ENCODE data around the gene ADGRD1. TPM values are rescaled to one million over a fixed set of nuclear protein-coding genes. Genes with fewer than 3 reads are reported as not detected.

The ADGRD1 gene
- total and polyA plus RNA-seq, 2 of the 8 experiments (the other 6 are each of a cell fraction or from before 2014, with no cell fraction given) = 0.36 to 0.48 TPM

GRCh38 chr12:131054345-131055092 is 100.8 kb downstream of the ADGRD1 start:
- Histone ChIP-seq H2BK5ac (ENCODE audit: low read depth, low read length) (no peak overlapping the region), H4K91ac (replicated peaks; ENCODE audit: insufficient read length, low read length) (no peak overlapping the region), H2AK5ac (ENCODE audit: low read depth, low read length) (no peak overlapping the region), H3K36me3 (ENCODE audit: control insufficient read depth in 2 of 4, insufficient read depth in 4 of 4, low read length in 3 of 4) (no peaks in the 10 kb centered on the region), H3K4me1 (replicated peaks in 1 of 4; ENCODE audit: control insufficient read depth in 3 of 4, insufficient read depth in 4 of 4, low read length in 3 of 4) (no peaks in the 10 kb centered on the region), H4K8ac (ENCODE audit: extremely low read depth, insufficient read depth, low read length) (no peak overlapping the region), H3K9ac (replicated peaks in 1 of 4; ENCODE audit: extremely low read depth in 1 of 4, low read depth in 3 of 4, low read length in 3 of 4) (no peak overlapping the region), H3K9me3 (ENCODE audit: insufficient read depth in 2 of 2, low read depth in 1 of 2, low read length in 1 of 2) (no peaks in the 10 kb centered on the region), H2BK20ac (ENCODE audit: low read length) (no peak overlapping the region), H3K14ac (ENCODE audit: insufficient read length) (no peak overlapping the region), H4K20me1 (replicated peaks in 1 of 2; ENCODE audit: control insufficient read depth in 1 of 2, insufficient read depth in 2 of 2, low read length in 2 of 2) (no peaks in the 10 kb centered on the region), H2BK12ac (ENCODE audit: low read depth, low read length) (no peak overlapping the region), H2BK120ac (replicated peaks; ENCODE audit: low read depth, low read length) (no peak overlapping the region), H3K27ac (ENCODE audit: low read depth, low read length) (no peak overlapping the region), H3K23me2 (ENCODE audit: low read depth, low read length) (no peaks in the 10 kb centered on the region), H3K27me3 (replicated peaks in 1 of 4; ENCODE audit: control insufficient read depth in 3 of 4, extremely low read depth in 1 of 4, insufficient read depth in 3 of 4, low read length in 3 of 4) (no peaks in the 10 kb centered on the region), H3K79me1 (ENCODE audit: low read depth, low read length) (no peaks in the 10 kb centered on the region), H2AFZ (ENCODE audit: low read length) (0 out of 2 replicates have a peak overlapping the region, but pooled peaks have one; percentile 38), H3K4ac (replicated peaks; ENCODE audit: insufficient read length, low read depth, low read length) (no peak overlapping the region), H3K56ac (replicated peaks; ENCODE audit: insufficient read length, low read depth, low read length) (no peak overlapping the region), H3K4me3 (ENCODE audit: extremely low read depth in 1 of 4, insufficient read depth in 2 of 4, low read depth in 3 of 4, low read length in 4 of 4) (no peak overlapping the region), H3K79me2 (ENCODE audit: control insufficient read depth in 1 of 2, insufficient read depth in 2 of 2, low read length in 2 of 2) (no peaks in the 10 kb centered on the region), H3K23ac (ENCODE audit: insufficient read length) (no peak overlapping the region), H3K4me2 (ENCODE audit: insufficient read depth in 1 of 2, low read depth in 2 of 2, low read length in 2 of 2) (no peak overlapping the region), H4K5ac (ENCODE audit: insufficient read length, low read depth, low read length) (no peak overlapping the region), H3K18ac (ENCODE audit: extremely low read depth, low read length) (no peak overlapping the region), H2BK15ac (ENCODE audit: low read length) (no peak overlapping the region)
- POLR2A ChIA-PET (ENCODE audit: partially characterized antibody) = no interaction called here
- CTCF ChIA-PET (ENCODE audit: partially characterized antibody) = interaction anchor here (0.7 to 1.7 kb wide), 2 partner anchors 50 to 78 kb away, joined by 3 to 5 read pairs; no protein-coding TSS in a partner anchor
- no peak for FAIRE-seq
- 94% methylated on average over 19 of the region's 19 CpGs; no CpG with 5 or more reads in 1 of the 2 experiments for WGBS, 2 experiments (ENCODE audit: extremely low coverage in 1 of 2, insufficient coverage in 1 of 2, insufficient read length in 1 of 2, insufficient replicate concordance in 2 of 2, low coverage in 1 of 2, low lambda C conversion rate in 2 of 2, missing lambda C conversion rate in 1 of 2)
- DNase-seq (ENCODE audit: low read depth in 1 of 2, low spot score in 2 of 2) = no peak
- no peak for TF ChIP-seq RAD21 (IDR thresholded peaks at IDR 0.05 in 1 of 2, conservative IDR thresholded peaks at IDR 0.05 in 1 of 2; ENCODE audit: low read depth in 2 of 2, low read length in 2 of 2)
- TF ChIP-seq MAFK (IDR thresholded peaks at IDR 0.05; ENCODE audit: low read depth, low read length) = no peak
- TF ChIP-seq MAX (IDR thresholded peaks at IDR 0.05) = no peak
- no peak for TF ChIP-seq TAF1 (IDR thresholded peaks at IDR 0.05; ENCODE audit: low read depth, low read length)
- no peak for TF ChIP-seq SAP30 (IDR thresholded peaks at IDR 0.05; ENCODE audit: insufficient read depth, insufficient replicate concordance, low read length)
- TF ChIP-seq SP2 (IDR thresholded peaks at IDR 0.05; ENCODE audit: low read length) = no peak
- no peak for TF ChIP-seq TBP (IDR thresholded peaks at IDR 0.05; ENCODE audit: low read depth, low read length)
- no peak for TF ChIP-seq POLR2AphosphoS5 (IDR thresholded peaks at IDR 0.05; ENCODE audit: low read depth, low read length)
- TF ChIP-seq BCL11A (IDR thresholded peaks at IDR 0.05; ENCODE audit: low read depth in 2 of 2, low read length in 2 of 2) = no peak
- TF ChIP-seq SRF (IDR thresholded peaks at IDR 0.05; ENCODE audit: low read depth, low read length) = no peak
- no peak for TF ChIP-seq BACH1 (IDR thresholded peaks at IDR 0.05; ENCODE audit: low read length)
- TF ChIP-seq PHF8 (conservative IDR thresholded peaks at IDR 0.05; ENCODE audit: low read depth, low read length) = no peak
- no peak for TF ChIP-seq GTF2F1 (IDR thresholded peaks at IDR 0.05; ENCODE audit: borderline replicate concordance, low read depth, low read length)

Measured in H1 (cell line).